ENCODE results near the gene CCDC142.
A peak's percentile ranks its signal among the peaks of the same experiment; 100 is the strongest.

Gene CCDC142

GRCh38 chr2:74505448-74506246, 22.8 kb upstream of the CCDC142 start:
- peak overlapping the region; percentile 62 for H3K4me3 ChIP-seq (replicated peaks; ENCODE audit: low read depth, low read length)
- no peak for DNase-seq (ENCODE audit: low read depth)
- TF ChIP-seq, protein P1, sequence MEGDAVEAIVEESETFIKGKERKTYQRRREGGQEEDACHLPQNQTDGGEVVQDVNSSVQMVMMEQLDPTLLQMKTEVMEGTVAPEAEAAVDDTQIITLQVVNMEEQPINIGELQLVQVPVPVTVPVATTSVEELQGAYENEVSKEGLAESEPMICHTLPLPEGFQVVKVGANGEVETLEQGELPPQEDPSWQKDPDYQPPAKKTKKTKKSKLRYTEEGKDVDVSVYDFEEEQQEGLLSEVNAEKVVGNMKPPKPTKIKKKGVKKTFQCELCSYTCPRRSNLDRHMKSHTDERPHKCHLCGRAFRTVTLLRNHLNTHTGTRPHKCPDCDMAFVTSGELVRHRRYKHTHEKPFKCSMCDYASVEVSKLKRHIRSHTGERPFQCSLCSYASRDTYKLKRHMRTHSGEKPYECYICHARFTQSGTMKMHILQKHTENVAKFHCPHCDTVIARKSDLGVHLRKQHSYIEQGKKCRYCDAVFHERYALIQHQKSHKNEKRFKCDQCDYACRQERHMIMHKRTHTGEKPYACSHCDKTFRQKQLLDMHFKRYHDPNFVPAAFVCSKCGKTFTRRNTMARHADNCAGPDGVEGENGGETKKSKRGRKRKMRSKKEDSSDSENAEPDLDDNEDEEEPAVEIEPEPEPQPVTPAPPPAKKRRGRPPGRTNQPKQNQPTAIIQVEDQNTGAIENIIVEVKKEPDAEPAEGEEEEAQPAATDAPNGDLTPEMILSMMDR (IDR thresholded peaks at IDR 0.05; ENCODE audit: low read length, missing control alignments) = no peak

DNA sequence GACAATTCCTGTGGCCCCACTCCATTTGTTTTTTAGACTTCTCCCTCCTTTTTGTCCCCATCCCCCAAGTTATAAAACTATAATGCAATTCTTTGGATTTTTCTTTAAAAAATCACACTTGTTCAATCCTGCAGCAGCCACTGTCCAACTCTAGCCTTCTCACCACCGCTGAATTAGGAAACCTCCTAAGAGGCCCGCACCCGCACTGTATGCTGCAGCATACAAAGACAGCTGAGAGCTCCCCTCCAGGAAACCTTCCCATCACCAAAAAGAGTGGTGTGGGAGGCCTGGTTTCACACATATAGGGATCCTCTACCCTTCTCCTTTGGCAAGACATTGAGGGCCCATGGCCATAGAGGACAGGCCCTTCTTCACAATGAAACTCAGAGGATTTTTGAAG, 21.8 kb upstream of the CCDC142 start:
- H3K4me3 ChIP-seq (replicated peaks; ENCODE audit: low read depth, low read length) = peak overlapping the region; percentile 62
- TF ChIP-seq, protein P1 (IDR thresholded peaks at IDR 0.05; ENCODE audit: low read length, missing control alignments) = no peak
- no peak for DNase-seq (ENCODE audit: low read depth)

- peak overlapping the region; percentile 62 for H3K4me3 ChIP-seq (replicated peaks; ENCODE audit: low read depth, low read length)
- DNase-seq (ENCODE audit: low read depth) = peak; percentile 35
- TF ChIP-seq, protein P1 (IDR thresholded peaks at IDR 0.05; ENCODE audit: low read length, missing control alignments) = no peak
Measured at GRCh38 chr2:74503506-74504475, 21.0 kb upstream of the CCDC142 start.

DNA sequence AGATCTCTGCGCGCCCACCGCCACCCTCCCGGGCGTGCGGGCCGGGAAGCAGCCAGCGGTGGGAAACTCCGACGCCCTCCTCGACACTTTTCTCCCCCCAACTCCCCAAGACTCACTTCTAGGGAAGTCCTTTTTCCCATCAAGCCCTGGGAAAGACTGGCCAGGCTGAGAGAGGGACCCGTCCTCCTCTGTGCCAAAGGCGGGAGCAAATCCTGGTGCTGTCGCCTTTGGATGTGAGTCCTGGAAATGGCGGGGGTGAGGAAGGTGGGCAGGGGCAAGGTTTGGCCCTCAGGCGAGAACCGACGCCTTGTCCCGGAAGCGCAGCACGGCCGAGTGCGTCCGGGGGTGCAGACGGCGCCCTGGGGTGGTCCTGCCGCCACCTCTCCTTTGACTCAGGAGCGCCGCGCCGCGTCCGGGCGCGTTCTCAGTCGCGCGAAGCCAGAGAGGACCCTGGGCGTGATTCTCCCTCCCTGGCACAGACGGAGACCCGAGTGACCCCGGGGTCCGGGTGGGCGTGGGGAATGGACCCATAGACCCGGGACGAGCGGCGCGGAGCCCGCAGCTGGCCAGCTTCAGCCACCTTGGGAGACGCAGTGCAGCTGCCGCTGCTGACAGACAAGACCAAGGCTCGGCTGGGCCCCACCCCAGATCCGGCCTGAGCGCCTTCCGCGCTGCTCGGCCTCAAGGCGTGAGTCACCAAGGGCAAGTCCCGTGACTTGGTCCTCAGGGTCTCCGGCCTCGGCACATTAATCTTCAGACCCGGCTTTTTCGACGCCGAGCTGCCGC, 20.1 kb upstream of the CCDC142 start:
- TF ChIP-seq, protein P1 (IDR thresholded peaks at IDR 0.05; ENCODE audit: low read length, missing control alignments) = peak; percentile 32
- H3K4me3 ChIP-seq (replicated peaks; ENCODE audit: low read depth, low read length) = peak overlapping the region; percentile 62
- DNase-seq (ENCODE audit: low read depth) = peak; percentile 89

DNA sequence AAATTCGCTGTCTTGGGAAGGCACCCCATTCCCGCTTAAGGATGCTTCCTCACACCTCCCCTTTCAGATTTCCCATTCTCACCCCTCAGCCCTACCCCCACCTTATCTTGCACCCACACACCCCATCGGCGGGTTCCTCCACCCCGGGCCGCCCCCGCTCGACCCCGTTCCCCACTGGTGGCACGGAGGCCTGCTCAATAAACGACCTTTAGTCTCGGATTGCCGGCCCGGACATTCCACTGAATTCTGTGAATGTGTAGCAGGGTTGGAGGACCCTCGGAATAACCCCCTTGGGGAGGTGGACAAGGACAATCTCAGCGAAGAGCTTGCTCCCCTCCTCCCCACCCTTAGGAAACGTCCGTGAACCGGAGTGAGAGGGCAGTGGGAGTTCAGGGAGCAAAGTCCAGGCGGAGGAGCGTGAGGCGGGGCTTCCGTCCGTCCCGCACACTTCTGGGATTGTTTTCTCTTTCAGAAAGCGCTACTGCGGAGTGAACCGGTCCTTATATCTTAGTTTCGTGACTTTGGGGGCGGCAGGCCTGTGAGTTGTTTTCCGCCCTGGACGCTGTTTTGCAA, 19.4 kb upstream of the CCDC142 start:
- peak overlapping the region; percentile 62 for H3K4me3 ChIP-seq (replicated peaks; ENCODE audit: low read depth, low read length)
- TF ChIP-seq, protein P1 (IDR thresholded peaks at IDR 0.05; ENCODE audit: low read length, missing control alignments) = no peak
- no peak for DNase-seq (ENCODE audit: low read depth)
